H1 (cell line): ENCODE results near the gene MYH6. TPM values are rescaled to one million over a fixed set of nuclear protein-coding genes. Genes with fewer than 3 reads are reported as not detected.

ENCODE experiments used
- CTCF ChIA-PET: fragments of 300-600 bp; sonication (Branson Sonifier 250); formaldehyde crosslinking; loops from one replicate; lab custom pipeline; 2021; ENCODE audit not compliant: partially characterized antibody; lab: Charles Lee
- POLR2A ChIA-PET: fragments of 300-600 bp; sonication (Branson Sonifier 250); formaldehyde crosslinking; loops from one replicate; lab custom pipeline; 2021; ENCODE audit warnings: inconsistent platforms; ENCODE audit not compliant: partially characterized antibody; lab: Charles Lee
- DNase-seq, 2 experiments: peaks; one replicate each; pipeline versions ENCODE4 v3.0.0 to v3.0.0-alpha.2; 2010 to 2022; ENCODE audit warnings: low spot score in 2 of 2, low read depth in 1 of 2, mixed read lengths in 1 of 2
- FAIRE-seq: peaks from 2 replicates; lab custom pipeline; 2011; peaks lifted over from hg19 to GRCh38; lab: Jason Lieb, UNC
- H2AFZ ChIP-seq: 2 replicates; pipeline ENCODE4 v1.8.1; 2012; ENCODE audit warnings: low read length, inconsistent platforms
- H2AK5ac ChIP-seq: 2 replicates; pipeline ENCODE4 v1.6.1; 2013; ENCODE audit warnings: low read depth, low read length
- H2BK120ac ChIP-seq: replicated peaks from 2 replicates; pipeline ENCODE3; 2013; ENCODE audit warnings: low read depth, low read length, inconsistent platforms
- H2BK12ac ChIP-seq: 2 replicates; pipeline ENCODE4 v1.6.1; 2013; ENCODE audit warnings: low read depth, low read length
- H2BK15ac ChIP-seq: 2 replicates; pipeline ENCODE4 v1.6.1; 2013; ENCODE audit warnings: low read length
- H2BK20ac ChIP-seq: 2 replicates; pipeline ENCODE4 v1.6.1; 2013; ENCODE audit warnings: low read length
- H2BK5ac ChIP-seq: 2 replicates; pipeline ENCODE4 v1.6.1; 2013; ENCODE audit warnings: low read depth, low read length
- H3K14ac ChIP-seq: 2 replicates; pipeline ENCODE4 v1.6.1; 2013; ENCODE audit warnings: inconsistent platforms; ENCODE audit not compliant: insufficient read length
- H3K18ac ChIP-seq: 2 replicates; pipeline ENCODE4 v1.6.1; 2013; ENCODE audit warnings: low read length; ENCODE audit errors: extremely low read depth
- H3K23ac ChIP-seq: 2 replicates; pipeline ENCODE4 v1.6.1; 2013; ENCODE audit warnings: inconsistent platforms; ENCODE audit not compliant: insufficient read length
- H3K23me2 ChIP-seq: 2 replicates; pipeline ENCODE4 v1.6.1; 2013; ENCODE audit warnings: low read depth, low read length
- H3K27ac ChIP-seq: 2 replicates; pipeline ENCODE4 v1.6.1; 2011; ENCODE audit warnings: low read depth, low read length, inconsistent platforms
- H3K27me3 ChIP-seq, 4 experiments: replicated peaks in 1 of 4; 1 replicate in 1 of 4; 2 replicates in 3 of 4; pipeline versions ENCODE4 v1.6.1 to v1.8.1; 2011 to 2013; ENCODE audit warnings: low read length in 3 of 4, mild to moderate bottlenecking in 3 of 4, inconsistent platforms in 2 of 4, mixed read lengths in 2 of 4, moderate library complexity in 1 of 4; ENCODE audit not compliant: control insufficient read depth in 3 of 4, insufficient read depth in 3 of 4; ENCODE audit errors: extremely low read depth in 1 of 4
- H3K36me3 ChIP-seq, 4 experiments: 2 replicates each; pipeline versions ENCODE4 v1.6.1 to v1.8.1; 2011 to 2013; ENCODE audit warnings: mild to moderate bottlenecking in 4 of 4, low read length in 3 of 4, moderate library complexity in 2 of 4, control low read depth in 1 of 4, inconsistent platforms in 1 of 4; ENCODE audit not compliant: insufficient read depth in 4 of 4, control insufficient read depth in 2 of 4
- H3K4ac ChIP-seq: replicated peaks from 2 replicates; pipeline ENCODE3; 2013; ENCODE audit warnings: low read length, low read depth, mixed read lengths, inconsistent platforms; ENCODE audit not compliant: insufficient read length
- H3K4me1 ChIP-seq, 4 experiments: replicated peaks in 1 of 4; 1 replicate in 1 of 4; 2 replicates in 3 of 4; pipeline versions ENCODE4 v1.6.1 to v1.8.1; 2011 to 2013; ENCODE audit warnings: low read length in 3 of 4, inconsistent platforms in 2 of 4, mixed read lengths in 1 of 4; ENCODE audit not compliant: insufficient read depth in 4 of 4, control insufficient read depth in 3 of 4
- H3K4me2 ChIP-seq, 2 experiments: 2 replicates each; pipeline versions ENCODE4 v1.6.1 to v1.8.1; 2011 to 2013; ENCODE audit warnings: low read depth in 2 of 2, low read length in 2 of 2, control low read depth in 1 of 2, inconsistent platforms in 1 of 2, mild to moderate bottlenecking in 1 of 2; ENCODE audit not compliant: insufficient read depth in 1 of 2
- H3K4me3 ChIP-seq, 4 experiments: fragments of 200-600, 300-600 bp in 1 of 4; sonication (generic), shearing (Covaris generic), sonication (Bioruptor Twin) in 1 of 4; 2 replicates each; pipeline versions ENCODE4 v1.5.1 to v1.8.1; 2011 to 2016; ENCODE audit warnings: low read length in 4 of 4, low read depth in 3 of 4, control low read depth in 2 of 4, inconsistent platforms in 2 of 4, mild to moderate bottlenecking in 2 of 4, mixed read lengths in 1 of 4, moderate library complexity in 1 of 4; ENCODE audit not compliant: insufficient read depth in 2 of 4; ENCODE audit errors: extremely low read depth in 1 of 4
- H3K56ac ChIP-seq: replicated peaks from 2 replicates; pipeline ENCODE3; 2013; ENCODE audit warnings: low read depth, mild to moderate bottlenecking, mixed read lengths, low read length, inconsistent platforms; ENCODE audit not compliant: insufficient read length
- H3K79me1 ChIP-seq: 2 replicates; pipeline ENCODE4 v1.6.1; 2013; ENCODE audit warnings: low read depth, low read length, control low read depth
- H3K79me2 ChIP-seq, 2 experiments: 2 replicates each; pipeline versions ENCODE4 v1.6.1 to v1.8.1; 2012 to 2013; ENCODE audit warnings: low read length in 2 of 2, mild to moderate bottlenecking in 2 of 2, inconsistent platforms in 1 of 2; ENCODE audit not compliant: insufficient read depth in 2 of 2, control insufficient read depth in 1 of 2
- H3K9ac ChIP-seq, 4 experiments: replicated peaks in 1 of 4; 1 replicate in 1 of 4; 2 replicates in 3 of 4; pipeline versions ENCODE4 v1.6.1 to v1.8.1; 2011 to 2013; ENCODE audit warnings: low read depth in 3 of 4, low read length in 3 of 4, control low read depth in 2 of 4, mild to moderate bottlenecking in 2 of 4, moderate library complexity in 2 of 4, inconsistent platforms in 1 of 4; ENCODE audit errors: extremely low read depth in 1 of 4
- H3K9me3 ChIP-seq, 2 experiments: 2 replicates each; pipeline versions ENCODE4 v1.6.1 to v1.8.1; 2012 to 2013; ENCODE audit warnings: mild to moderate bottlenecking in 2 of 2, moderate library complexity in 2 of 2, control low read depth in 1 of 2, inconsistent platforms in 1 of 2, low read depth in 1 of 2, low read length in 1 of 2, mixed read lengths in 1 of 2; ENCODE audit not compliant: insufficient read depth in 2 of 2
- H4K20me1 ChIP-seq, 2 experiments: replicated peaks in 1 of 2; 2 replicates each; pipeline versions ENCODE3 to v1.8.1; 2011 to 2013; ENCODE audit warnings: inconsistent platforms in 2 of 2, low read length in 2 of 2, mild to moderate bottlenecking in 1 of 2; ENCODE audit not compliant: insufficient read depth in 2 of 2, control insufficient read depth in 1 of 2
- H4K5ac ChIP-seq: 2 replicates; pipeline ENCODE4 v1.6.1; 2013; ENCODE audit warnings: low read length, low read depth, mixed read lengths, inconsistent platforms; ENCODE audit not compliant: insufficient read length
- H4K8ac ChIP-seq: 2 replicates; pipeline ENCODE4 v1.8.0; 2013; ENCODE audit warnings: mild to moderate bottlenecking, moderate library complexity, low read length, inconsistent platforms; ENCODE audit not compliant: insufficient read depth; ENCODE audit errors: extremely low read depth
- H4K91ac ChIP-seq: replicated peaks from 2 replicates; pipeline ENCODE3; 2013; ENCODE audit warnings: low read length, mixed read lengths, inconsistent platforms; ENCODE audit not compliant: insufficient read length
- EGR1 ChIP-seq: IDR thresholded peaks from 2 replicates; pipeline ENCODE4 v1.6.1; 2011; ENCODE audit warnings: low read depth, low read length, borderline replicate concordance
- EZH2 ChIP-seq: fragments of 200-600 bp; sonication (generic); IDR thresholded peaks from 2 replicates; pipeline ENCODE4 v1.7.1; 2012; ENCODE audit warnings: low read depth, mild to moderate bottlenecking, moderate library complexity, low read length, inconsistent platforms; ENCODE audit not compliant: severe bottlenecking
- GABPA ChIP-seq: IDR thresholded peaks from 2 replicates; pipeline ENCODE4 v1.6.1; 2011; ENCODE audit warnings: mild to moderate bottlenecking, low read length, moderate library complexity, borderline replicate concordance; ENCODE audit not compliant: insufficient read depth
- JUND ChIP-seq: IDR thresholded peaks from 2 replicates; pipeline ENCODE4 v1.6.1; 2011; ENCODE audit warnings: mild to moderate bottlenecking, improper control_type of control experiment, low read length
- KDM5A ChIP-seq: fragments of 200-600 bp; IDR thresholded peaks from 2 replicates; pipeline ENCODE4 v1.7.1; 2012; ENCODE audit warnings: mild to moderate bottlenecking, low read length, inconsistent platforms, mixed read lengths
- SIX5 ChIP-seq: IDR thresholded peaks from 2 replicates; pipeline ENCODE4 v1.6.1; 2011; ENCODE audit warnings: mild to moderate bottlenecking, low read depth, low read length
- TCF12 ChIP-seq: IDR thresholded peaks from 2 replicates; pipeline ENCODE4 v1.6.1; 2011; ENCODE audit warnings: low read depth, mild to moderate bottlenecking, low read length
- WGBS, 2 experiments: shearing (Covaris generic) in 1 of 2; methylation state at CpG; one replicate each; pipeline versions ENCODE4 v1.1.6 to v1.1.7; 2013 to 2015; ENCODE audit warnings: low lambda C conversion rate in 2 of 2, mixed read lengths in 2 of 2, inconsistent platforms in 1 of 2, low coverage in 1 of 2, missing lambda C conversion rate in 1 of 2; ENCODE audit not compliant: insufficient replicate concordance in 2 of 2, insufficient coverage in 1 of 2, insufficient read length in 1 of 2; ENCODE audit errors: extremely low coverage in 1 of 2, missing lambda C conversion rate in 1 of 2; 5-methylcytosine and 5-hydroxymethylcytosine counted together
- polyA plus RNA-seq, 7 experiments: library from polyadenylated mRNA; depleted of rRNA in 3 of 7; stranded (reverse) in 5 of 7; unstranded in 2 of 7; fragments of >200 nt in 5 of 7; fragments of 200-250 nt in 2 of 7; gene quantifications; 1 replicate in 5 of 7; 2 replicates in 1 of 7; 4 replicates in 1 of 7; pipeline versions ENCODE4 v1.2.1 to v1.2.3, GENCODE V29; 2011 to 2013; ENCODE audit warnings: missing spikeins in 2 of 7, mixed read lengths in 2 of 7
- total RNA-seq: library from RNA; stranded (reverse); fragmentation: NEBNext Ultra II Directional; extraction: Animal tissue kit (Norgen Biotek cat#: 25700); gene quantifications from 2 replicates; pipeline ENCODE4 v1.2.1, GENCODE V29; 2021

MYH6 gene
- total and polyA plus RNA-seq, 2 of the 8 experiments (the other 6 are each of a cell fraction or from before 2014, with no cell fraction given): 0.03 TPM; not detected in 1

- Histone ChIP-seq H3K79me2 (no peaks in the 10 kb centered on the region), H4K5ac (no peak overlapping the region), H3K27me3 (peaks cover 0 to 13% (median 8%) of the 10 kb centered on the region in 4 experiments; a peak in 6 of 7 replicates), H3K4ac (no peak overlapping the region), H2BK12ac (no peak overlapping the region), H3K56ac (no peak overlapping the region), H4K8ac (no peak overlapping the region), H2BK120ac (no peak overlapping the region), H4K20me1 (no peaks in the 10 kb centered on the region), H3K23ac (no peak overlapping the region), H2BK15ac (no peak overlapping the region), H3K4me1 (peaks cover 0 to 2% (median 1%) of the 10 kb centered on the region in 4 experiments; a peak in 3 of 7 replicates), H3K79me1 (no peaks in the 10 kb centered on the region), H3K18ac (no peak overlapping the region), H2AK5ac (no peak overlapping the region), H2BK5ac (no peak overlapping the region), H4K91ac (no peak overlapping the region), H3K36me3 (no peaks in the 10 kb centered on the region), H2AFZ (no peak overlapping the region), H3K9me3 (no peaks in the 10 kb centered on the region), H3K14ac (no peak overlapping the region), H3K23me2 (no peaks in the 10 kb centered on the region; the same call in 1 of the 2 replicates), H3K9ac (no peak overlapping the region), H3K27ac (no peak overlapping the region), H2BK20ac (no peak overlapping the region), H3K4me2 (no peak overlapping the region), H3K4me3 (no peak overlapping the region)
- no peak for FAIRE-seq
- ChIA-PET POLR2A (interaction anchor here (1.0 to 1.4 kb wide), 3 partner anchors 9 to 59 kb away, joined by 3 to 4 read pairs (median 3); partner anchors contain the start of gene IL25), CTCF (interaction anchor here (1.0 to 15.0 kb wide), 8 partner anchors 12 to 185 kb away, joined by 3 to 333 read pairs (median 4); partner anchors contain the start of genes AP1G2, EFS and SLC22A17)
- WGBS, 2 experiments: 93% methylated on average over 6 of the region's 6 CpGs; no CpG with 5 or more reads in 1 of the 2 experiments
- DNase-seq: no peak
- TF ChIP-seq JUND (no peak), TCF12 (no peak), GABPA (no peak), SIX5 (no peak), EGR1 (no peak), EZH2 (no peak), KDM5A (no peak)
Measured at GRCh38 chr14:23382276-23382675, 25.8 kb downstream of the MYH6 start.
